Tibial artery (tissue), 4 donors: ENCODE measurements around the gene RIMBP2.

Experiments used
- DNase-seq, 2 donors: peaks; one replicate each; pipeline ENCODE4 v3.0.0-alpha.2; 2019
- H3K27ac ChIP-seq, 2 donors: fragments of 200-600 bp; sonication (generic) in 1 of 2; 1 replicate in 1 of 2; 2 replicates in 1 of 2; pipeline ENCODE4 v1.5.1; 2018 to 2019; ENCODE audit warnings: mild to moderate bottlenecking in 1 of 2
- H3K27me3 ChIP-seq, 2 donors: fragments of 200-600 bp; sonication (generic) in 1 of 2; one replicate each; pipeline versions ENCODE4 v1.5.1 to v1.6.0; 2016 to 2019
- H3K36me3 ChIP-seq, 3 donors: fragments of 200-600 bp; sonication (generic) in 2 of 3; one replicate each; pipeline ENCODE4 v1.5.1; 2016 to 2019; ENCODE audit warnings: mild to moderate bottlenecking in 2 of 3
- H3K4me1 ChIP-seq, 4 donors: fragments of 200-600 bp; sonication (generic) in 2 of 4; 1 replicate in 3 of 4; 2 replicates in 1 of 4; pipeline ENCODE4 v1.5.1; 2016 to 2019
- H3K4me3 ChIP-seq, 2 donors: fragments of 200-600 bp; sonication (generic) in 1 of 2; 1 replicate in 1 of 2; 2 replicates in 1 of 2; pipeline ENCODE4 v1.5.1; 2018 to 2019; ENCODE audit warnings: mild to moderate bottlenecking in 2 of 2
- H3K9me3 ChIP-seq, 3 donors: fragments of 200-600 bp; sonication (generic) in 1 of 3; one replicate each; pipeline ENCODE4 v1.5.1; 2016 to 2019
- CTCF ChIP-seq, 2 experiments: fragments of 200-600 bp in 1 of 2; fragments of 450-650 bp in 1 of 2; IDR thresholded peaks; one replicate each; pipeline ENCODE4 v1.5.1; 2017 to 2019; ENCODE audit warnings: antibody characterized with exemption in 2 of 2, mild to moderate bottlenecking in 1 of 2, moderate library complexity in 1 of 2
- intact Hi-C: fragments of 100-400 bp; cut with DNase I; formaldehyde crosslinking; loops from one replicate; pipeline ENCODE4 v1.15.0; 2023; ENCODE audit warnings: low total_unique reads

Gene RIMBP2

GRCh38 chr12:130620756-130621155, 95.3 kb downstream of the RIMBP2 start:
- no peak overlapping the region for H3K27ac ChIP-seq
- DNase-seq: peak in 1 of 2 donors; percentile 40

GRCh38 chr12:130620281-130620680, 95.8 kb downstream of the RIMBP2 start:
- H3K9me3 ChIP-seq: peaks cover 0 to 10% (median 0%) of the 10 kb centered on the region in 3 donors
- no peak overlapping the region for H3K27ac ChIP-seq
- peak in 1 of 2 donors; percentile 43 for DNase-seq
- no peak overlapping the region for H3K4me3 ChIP-seq
- H3K27me3 ChIP-seq: no peaks in the 10 kb centered on the region
- no peaks in the 10 kb centered on the region for H3K4me1 ChIP-seq
- intact Hi-C loops: no loop called here
- no peaks in the 10 kb centered on the region for H3K36me3 ChIP-seq
- TF ChIP-seq CTCF (IDR thresholded peaks at IDR 0.05): no peak

More at GRCh38 chr12:130620756-130621155, 95.3 kb downstream of the RIMBP2 start:
- Histone ChIP-seq H3K4me1 (no peaks in the 10 kb centered on the region), H3K4me3 (no peak overlapping the region), H3K27me3 (no peaks in the 10 kb centered on the region), H3K9me3 (peaks cover 0 to 10% (median 0%) of the 10 kb centered on the region in 3 donors), H3K36me3 (no peaks in the 10 kb centered on the region)
- intact Hi-C loops: no loop called here
- TF ChIP-seq CTCF (IDR thresholded peaks at IDR 0.05): no peak

- Histone ChIP-seq H3K27me3 (no peaks in the 10 kb centered on the region), H3K36me3 (no peaks in the 10 kb centered on the region), H3K27ac (no peak overlapping the region), H3K4me3 (no peak overlapping the region), H3K4me1 (no peaks in the 10 kb centered on the region), H3K9me3 (peaks cover 0 to 10% (median 0%) of the 10 kb centered on the region in 3 donors)
- DNase-seq: peak in 1 of 2 donors; percentile 49
- intact Hi-C loops: no loop called here
- TF ChIP-seq CTCF (IDR thresholded peaks at IDR 0.05): no peak
These were observed 96.6 kb downstream of the RIMBP2 start for GRCh38 chr12:130619385-130620001.

- intact Hi-C loops: no loop called here
- DNase-seq: peak in 1 of 2 donors; percentile 38
- Histone ChIP-seq H3K27ac (no peak overlapping the region), H3K36me3 (no peaks in the 10 kb centered on the region), H3K9me3 (no peaks in the 10 kb centered on the region), H3K27me3 (no peaks in the 10 kb centered on the region), H3K4me1 (no peaks in the 10 kb centered on the region), H3K4me3 (no peak overlapping the region)
- no peak for TF ChIP-seq CTCF (IDR thresholded peaks at IDR 0.05)
These were observed 98.9 kb downstream of the RIMBP2 start for GRCh38 chr12:130617219-130617618.

GRCh38 chr12:130615861-130616345, 100.2 kb downstream of the RIMBP2 start:
- H3K9me3 ChIP-seq: no peaks in the 10 kb centered on the region
- H3K36me3 ChIP-seq: no peaks in the 10 kb centered on the region
- no peaks in the 10 kb centered on the region for H3K4me1 ChIP-seq
- no peak overlapping the region for H3K27ac ChIP-seq
- intact Hi-C loops: no loop called here
- no peak for TF ChIP-seq CTCF (IDR thresholded peaks at IDR 0.05)
- H3K4me3 ChIP-seq: no peak overlapping the region
- peak in 1 of 2 donors; percentile 46 for DNase-seq
- no peaks in the 10 kb centered on the region for H3K27me3 ChIP-seq
